Liver (tissue), 9 donors: ENCODE data around the gene AP4E1. TPM values are rescaled to one million over a fixed set of nuclear protein-coding genes. Genes with fewer than 3 reads are reported as not detected.

Experiments used
- DNase-seq: peaks from one replicate; pipeline ENCODE4 v3.0.0-alpha.2; 2017; ENCODE audit warnings: low spot score
- H3K27ac ChIP-seq, 2 donors: one replicate each; pipeline ENCODE4 v1.7.0; 2013; ENCODE audit warnings: inconsistent platforms in 2 of 2, low read length in 2 of 2, control low read depth in 1 of 2, low read depth in 1 of 2, mild to moderate bottlenecking in 1 of 2
- H3K27me3 ChIP-seq, 4 donors: one replicate each; pipeline versions ENCODE4 v1.6.1 to v1.7.0; 2013; ENCODE audit warnings: low read length in 3 of 4, inconsistent platforms in 1 of 4, mild to moderate bottlenecking in 1 of 4, moderate library complexity in 1 of 4; ENCODE audit not compliant: control insufficient read depth in 4 of 4, insufficient read depth in 4 of 4
- H3K36me3 ChIP-seq, 4 donors: one replicate each; pipeline versions ENCODE4 v1.6.1 to v1.7.0; 2013; ENCODE audit warnings: low read length in 3 of 4, mild to moderate bottlenecking in 3 of 4, low read depth in 1 of 4, moderate library complexity in 1 of 4; ENCODE audit not compliant: control insufficient read depth in 4 of 4, insufficient read depth in 3 of 4
- H3K4me1 ChIP-seq, 4 donors: one replicate each; pipeline versions ENCODE4 v1.6.1 to v1.7.0; 2013; ENCODE audit warnings: low read length in 3 of 4, mild to moderate bottlenecking in 3 of 4, moderate library complexity in 1 of 4; ENCODE audit not compliant: control insufficient read depth in 4 of 4, insufficient read depth in 4 of 4
- H3K4me3 ChIP-seq, 3 donors: one replicate each; pipeline versions ENCODE4 v1.6.1 to v1.7.0; 2013; ENCODE audit warnings: low read length in 3 of 3, control low read depth in 1 of 3, low read depth in 1 of 3, mild to moderate bottlenecking in 1 of 3
- H3K9ac ChIP-seq, 2 donors: one replicate each; pipeline ENCODE4 v1.7.0; 2013; ENCODE audit warnings: low read length in 2 of 2, mild to moderate bottlenecking in 2 of 2, moderate library complexity in 2 of 2, control low read depth in 1 of 2, low read depth in 1 of 2
- H3K9me3 ChIP-seq, 4 donors: one replicate each; pipeline versions ENCODE4 v1.6.1 to v1.7.0; 2013; ENCODE audit warnings: low read length in 3 of 4; ENCODE audit not compliant: control insufficient read depth in 4 of 4
- ATF3 ChIP-seq: IDR thresholded peaks from 2 replicates; pipeline ENCODE4 v1.6.1; 2016; ENCODE audit warnings: antibody characterized with exemption
- CTCF ChIP-seq: fragments of 150-350 bp; IDR thresholded peaks from 2 replicates; pipeline ENCODE4 v1.5.1; 2017; ENCODE audit warnings: improper control_type of control experiment, low read depth, low read length; ENCODE audit not compliant: missing input control
- EGR1 ChIP-seq, 2 donors: IDR thresholded peaks; 2 replicates each; pipeline ENCODE4 v1.6.1; 2016 to 2018; ENCODE audit warnings: antibody characterized with exemption in 2 of 2, low read depth in 2 of 2
- FOXA1 ChIP-seq: IDR thresholded peaks from 2 replicates; pipeline ENCODE4 v1.6.1; 2016; ENCODE audit warnings: antibody characterized with exemption
- FOXA2 ChIP-seq: IDR thresholded peaks from 2 replicates; pipeline ENCODE4 v1.6.1; 2016; ENCODE audit warnings: antibody characterized with exemption
- GABPA ChIP-seq, 2 donors: IDR thresholded peaks in 1 of 2; conservative IDR thresholded peaks in 1 of 2; 2 replicates each; pipeline ENCODE4 v1.6.1; 2016; ENCODE audit warnings: antibody characterized with exemption in 2 of 2, mild to moderate bottlenecking in 1 of 2, moderate library complexity in 1 of 2
- MAX ChIP-seq: IDR thresholded peaks from 2 replicates; pipeline ENCODE4 v1.6.1; 2016; ENCODE audit warnings: antibody characterized with exemption
- NR2F2 ChIP-seq: IDR thresholded peaks from 2 replicates; pipeline ENCODE4 v1.6.1; 2016; ENCODE audit warnings: antibody characterized with exemption
- RAD21 ChIP-seq, 2 donors: IDR thresholded peaks; 2 replicates each; pipeline ENCODE4 v1.6.1; 2016; ENCODE audit warnings: antibody characterized with exemption in 2 of 2, mild to moderate bottlenecking in 2 of 2
- REST ChIP-seq: IDR thresholded peaks from 2 replicates; pipeline ENCODE4 v1.6.1; 2016; ENCODE audit warnings: antibody characterized with exemption, mild to moderate bottlenecking
- RXRA ChIP-seq, 2 donors: IDR thresholded peaks; 2 replicates each; pipeline ENCODE4 v1.6.1; 2017 to 2018; ENCODE audit warnings: antibody characterized with exemption in 2 of 2, mild to moderate bottlenecking in 1 of 2
- SP1 ChIP-seq: IDR thresholded peaks from 2 replicates; pipeline ENCODE4 v1.6.1; 2018; ENCODE audit warnings: antibody characterized with exemption, mild to moderate bottlenecking
- TAF1 ChIP-seq: conservative IDR thresholded peaks from 2 replicates; pipeline ENCODE4 v1.6.1; 2016; ENCODE audit warnings: antibody characterized with exemption, mild to moderate bottlenecking
- YY1 ChIP-seq: IDR thresholded peaks from 2 replicates; pipeline ENCODE4 v1.6.1; 2016; ENCODE audit warnings: antibody characterized with exemption, mild to moderate bottlenecking
- WGBS: extraction: QIAGEN DNeasy Blood & Tissue Kit; methylation state at CpG from one replicate; pipeline ENCODE4 v1.1.7; 2013; 5-methylcytosine and 5-hydroxymethylcytosine counted together
- polyA plus RNA-seq, 2 donors: library from polyadenylated mRNA; stranded (reverse) in 1 of 2; unstranded in 1 of 2; fragments of 200-250 nt in 1 of 2; fragments of >200 nt in 1 of 2; fragmentation: Nextera tagmentation in 1 of 2; extraction: Ambion mirVana in 1 of 2; gene quantifications; one replicate each; pipeline versions ENCODE4 v1.2.1 to v1.2.3, GENCODE V29; 2013 to 2015
- total RNA-seq, 2 donors: library from RNA; depleted of rRNA; stranded (reverse); fragments of >200 nt; gene quantifications; one replicate each; pipeline ENCODE4 v1.2.3, GENCODE V29; 2014
- donor health status: healthy.
- donor health status: healthy.
- donor health status: healthy.
- donor health status: healthy.
- donor health status: healthy.

AP4E1 gene
- total and polyA plus RNA-seq, 4 donors = 1.3 to 10.2 (median 4.6) TPM

- Histone ChIP-seq H3K4me1 (no peaks in the 10 kb centered on the region), H3K27ac (no peak overlapping the region), H3K9ac (no peak overlapping the region), H3K4me3 (no peak overlapping the region), H3K27me3 (no peaks in the 10 kb centered on the region), H3K9me3 (no peaks in the 10 kb centered on the region), H3K36me3 (peaks cover 0 to 15% (median 4%) of the 10 kb centered on the region in 4 donors)
- TF ChIP-seq FOXA2 = no peak
- TF ChIP-seq GABPA (IDR thresholded peaks at IDR 0.05 in 1 of 2, conservative IDR thresholded peaks at IDR 0.05 in 1 of 2) = no peak
- TF ChIP-seq FOXA1 = no peak
- TF ChIP-seq EGR1 (IDR thresholded peaks at IDR 0.05; ENCODE audit: low read depth in 2 of 2) = no peak
- TF ChIP-seq REST = no peak
- 81% methylated on average over 3 of the region's 3 CpGs for WGBS
- DNase-seq = no peak
Observed at GRCh38 chr15:51004103-51004551, 95.6 kb downstream of the AP4E1 start.

GRCh38 chr15:51006336-51006985 is 98.0 kb downstream of the AP4E1 start:
- 93% methylated on average over 1 of the region's 1 CpG for WGBS
- H3K27ac ChIP-seq = no peak overlapping the region
- H3K4me1 ChIP-seq = no peaks in the 10 kb centered on the region
- no peaks in the 10 kb centered on the region for H3K27me3 ChIP-seq
- no peak overlapping the region for H3K4me3 ChIP-seq
- no peaks in the 10 kb centered on the region for H3K9me3 ChIP-seq
- peaks cover 0 to 13% (median 2%) of the 10 kb centered on the region in 4 donors for H3K36me3 ChIP-seq
- no peak overlapping the region for H3K9ac ChIP-seq
- TF ChIP-seq RAD21 (IDR thresholded peaks at IDR 0.05) = no peak
- no peak for TF ChIP-seq NR2F2
- TF ChIP-seq CTCF = no peak
- no peak for TF ChIP-seq RXRA (IDR thresholded peaks at IDR 0.05)
- no peak for TF ChIP-seq YY1
- no peak for DNase-seq

- WGBS = 96% methylated on average over 4 of the region's 4 CpGs
- no peaks in the 10 kb centered on the region for H3K9me3 ChIP-seq
- H3K27ac ChIP-seq = no peak overlapping the region
- H3K4me1 ChIP-seq = no peaks in the 10 kb centered on the region
- no peak overlapping the region for H3K9ac ChIP-seq
- DNase-seq = no peak
- no peak overlapping the region for H3K4me3 ChIP-seq
- H3K36me3 ChIP-seq = peaks cover 0 to 10% (median 1%) of the 10 kb centered on the region in 4 donors
- H3K27me3 ChIP-seq = no peaks in the 10 kb centered on the region
- TF ChIP-seq FOXA2 (no peak), GABPA (IDR thresholded peaks at IDR 0.05 in 1 of 2, conservative IDR thresholded peaks at IDR 0.05 in 1 of 2) (no peak), SP1 (no peak), REST (no peak), ATF3 (no peak), RAD21 (IDR thresholded peaks at IDR 0.05) (no peak), MAX (no peak), TAF1 (no peak), EGR1 (IDR thresholded peaks at IDR 0.05; ENCODE audit: low read depth in 2 of 2) (no peak), RXRA (IDR thresholded peaks at IDR 0.05) (no peak), NR2F2 (no peak)
Observed at GRCh38 chr15:51007131-51007666, 98.7 kb downstream of the AP4E1 start.
